ENCODE results near the gene EBP. TPM values are rescaled to one million over a fixed set of nuclear protein-coding genes. Genes with fewer than 3 reads are reported as not detected.

Gene EBP
- total and polyA plus RNA-seq, 9 of the 15 experiments (the other 6 are each of a cell fraction or from before 2014, with no cell fraction given) = 228 to 987 (median 274) TPM

GRCh38 chrX:48492293-48492910, 29.2 kb upstream of the EBP start (continued):
- TF ChIP-seq CHD7 (IDR thresholded peaks at IDR 0.05; ENCODE audit: low read depth, low read length) = no peak
- TF ChIP-seq ZNF395 (CRISPR knock-in tag; IDR thresholded peaks at IDR 0.05) = no peak
- TF ChIP-seq TCF15 (CRISPR knock-in tag; IDR thresholded peaks at IDR 0.05) = no peak
- TF ChIP-seq AFF4 (CRISPR knock-in tag; IDR thresholded peaks at IDR 0.05) = no peak
- peak; percentile 66 for TF ChIP-seq ARID1B (IDR thresholded peaks at IDR 0.05)
- TF ChIP-seq ZNF121 (CRISPR knock-in tag; conservative IDR thresholded peaks at IDR 0.05) = no peak
